Measurements from ENCODE around the gene BRIP1.

BRIP1 gene

DNA sequence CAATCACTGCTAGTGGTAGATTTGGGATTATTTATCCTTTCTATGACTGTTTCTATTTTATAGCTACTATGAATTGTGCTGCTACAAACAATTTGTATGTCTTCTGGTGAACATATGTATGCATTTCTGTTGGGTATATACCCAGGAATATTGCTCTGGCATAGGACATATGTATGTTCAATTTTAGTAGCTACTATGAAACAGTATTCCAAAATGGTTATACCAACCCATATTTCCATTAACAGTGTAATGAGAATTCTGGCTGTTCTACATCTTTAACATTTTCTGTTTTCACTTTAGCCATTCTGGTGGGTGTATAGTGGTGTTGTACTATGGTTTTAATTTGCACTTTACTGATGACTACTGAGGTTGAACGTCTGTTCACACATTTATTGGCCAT is 214.7 kb downstream of the BRIP1 start:
- TF ChIP-seq, protein P1, sequence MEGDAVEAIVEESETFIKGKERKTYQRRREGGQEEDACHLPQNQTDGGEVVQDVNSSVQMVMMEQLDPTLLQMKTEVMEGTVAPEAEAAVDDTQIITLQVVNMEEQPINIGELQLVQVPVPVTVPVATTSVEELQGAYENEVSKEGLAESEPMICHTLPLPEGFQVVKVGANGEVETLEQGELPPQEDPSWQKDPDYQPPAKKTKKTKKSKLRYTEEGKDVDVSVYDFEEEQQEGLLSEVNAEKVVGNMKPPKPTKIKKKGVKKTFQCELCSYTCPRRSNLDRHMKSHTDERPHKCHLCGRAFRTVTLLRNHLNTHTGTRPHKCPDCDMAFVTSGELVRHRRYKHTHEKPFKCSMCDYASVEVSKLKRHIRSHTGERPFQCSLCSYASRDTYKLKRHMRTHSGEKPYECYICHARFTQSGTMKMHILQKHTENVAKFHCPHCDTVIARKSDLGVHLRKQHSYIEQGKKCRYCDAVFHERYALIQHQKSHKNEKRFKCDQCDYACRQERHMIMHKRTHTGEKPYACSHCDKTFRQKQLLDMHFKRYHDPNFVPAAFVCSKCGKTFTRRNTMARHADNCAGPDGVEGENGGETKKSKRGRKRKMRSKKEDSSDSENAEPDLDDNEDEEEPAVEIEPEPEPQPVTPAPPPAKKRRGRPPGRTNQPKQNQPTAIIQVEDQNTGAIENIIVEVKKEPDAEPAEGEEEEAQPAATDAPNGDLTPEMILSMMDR (conservative IDR thresholded peaks at IDR 0.05; ENCODE audit: low read depth, low read length): no peak
- H3K27me3 ChIP-seq (ENCODE audit: insufficient read depth, low read depth): no peaks in the 10 kb centered on the region
- H3K4me2 ChIP-seq: no peak overlapping the region
- H3K79me2 ChIP-seq (ENCODE audit: insufficient read depth, low read depth): no peaks in the 10 kb centered on the region
- H2AFZ ChIP-seq (ENCODE audit: low read depth): no peak overlapping the region
- H3K4me1 ChIP-seq (ENCODE audit: low read depth, poor library complexity, severe bottlenecking): no peaks in the 10 kb centered on the region
- H4K20me1 ChIP-seq (ENCODE audit: insufficient read depth): no peaks in the 10 kb centered on the region
- H3K27ac ChIP-seq: no peak overlapping the region
- H3K4me3 ChIP-seq (IDR thresholded peaks at IDR 0.05; ENCODE audit: insufficient read depth, low read depth, low read length): no peak overlapping the region
- H3K9ac ChIP-seq: no peak overlapping the region
- no peaks in the 10 kb centered on the region for H3K36me3 ChIP-seq (ENCODE audit: insufficient read depth)

DNA sequence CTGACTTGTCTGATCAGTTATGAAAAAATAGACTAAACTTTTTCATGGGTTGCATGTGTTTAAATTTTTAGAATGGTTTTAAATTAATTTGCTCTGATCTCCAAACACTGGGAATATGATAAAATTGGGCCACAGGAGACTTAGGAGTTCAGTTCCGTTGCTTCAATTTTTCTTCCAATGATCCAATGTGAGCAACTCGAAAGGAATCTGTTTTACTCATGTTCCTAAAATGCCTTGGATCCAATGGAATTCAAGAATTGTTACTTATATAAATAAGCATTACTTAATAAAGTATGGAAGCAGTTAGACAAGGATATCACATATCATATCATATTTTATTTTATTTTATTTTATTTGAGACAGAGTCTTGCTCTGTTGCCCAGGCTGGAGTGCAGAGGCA is 216.3 kb downstream of the BRIP1 start:
- Histone ChIP-seq H3K27me3 (ENCODE audit: insufficient read depth, low read depth) (no peaks in the 10 kb centered on the region), H3K36me3 (ENCODE audit: insufficient read depth) (no peaks in the 10 kb centered on the region), H3K4me1 (ENCODE audit: low read depth, poor library complexity, severe bottlenecking) (no peaks in the 10 kb centered on the region), H3K4me3 (IDR thresholded peaks at IDR 0.05; ENCODE audit: insufficient read depth, low read depth, low read length) (no peak overlapping the region), H3K27ac (no peak overlapping the region), H4K20me1 (ENCODE audit: insufficient read depth) (no peaks in the 10 kb centered on the region), H3K79me2 (ENCODE audit: insufficient read depth, low read depth) (no peaks in the 10 kb centered on the region), H3K4me2 (no peak overlapping the region), H2AFZ (ENCODE audit: low read depth) (no peak overlapping the region), H3K9ac (no peak overlapping the region)
- TF ChIP-seq, protein P1 (conservative IDR thresholded peaks at IDR 0.05; ENCODE audit: low read depth, low read length): no peak

DNA sequence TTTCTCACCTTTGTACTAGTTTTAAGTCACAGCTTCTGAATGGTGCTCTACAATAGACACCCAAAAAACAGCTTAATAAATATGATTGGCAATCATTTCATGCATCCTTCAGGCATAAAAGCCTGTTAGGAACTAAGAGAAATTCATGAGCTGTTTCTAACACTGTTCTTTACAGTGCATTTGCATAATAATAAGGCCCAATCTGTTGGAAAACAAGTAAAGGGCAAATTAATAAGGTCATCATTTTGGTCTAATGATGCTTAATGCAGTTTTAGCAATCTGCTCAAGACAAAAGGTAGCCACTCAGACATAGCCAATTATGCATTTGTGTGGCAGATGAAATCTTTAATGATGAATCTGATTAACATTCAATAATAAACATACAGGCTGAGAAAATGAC is 216.8 kb downstream of the BRIP1 start:
- no peak overlapping the region for H3K4me3 ChIP-seq (IDR thresholded peaks at IDR 0.05; ENCODE audit: insufficient read depth, low read depth, low read length)
- no peaks in the 10 kb centered on the region for H3K27me3 ChIP-seq (ENCODE audit: insufficient read depth, low read depth)
- H3K4me2 ChIP-seq: no peak overlapping the region
- no peak overlapping the region for H3K9ac ChIP-seq
- TF ChIP-seq, protein P1 (conservative IDR thresholded peaks at IDR 0.05; ENCODE audit: low read depth, low read length): no peak
- H3K36me3 ChIP-seq (ENCODE audit: insufficient read depth): no peaks in the 10 kb centered on the region
- H4K20me1 ChIP-seq (ENCODE audit: insufficient read depth): no peaks in the 10 kb centered on the region
- H3K27ac ChIP-seq: no peak overlapping the region
- H3K4me1 ChIP-seq (ENCODE audit: low read depth, poor library complexity, severe bottlenecking): no peaks in the 10 kb centered on the region
- H3K79me2 ChIP-seq (ENCODE audit: insufficient read depth, low read depth): no peaks in the 10 kb centered on the region
- H2AFZ ChIP-seq (ENCODE audit: low read depth): no peak overlapping the region

DNA sequence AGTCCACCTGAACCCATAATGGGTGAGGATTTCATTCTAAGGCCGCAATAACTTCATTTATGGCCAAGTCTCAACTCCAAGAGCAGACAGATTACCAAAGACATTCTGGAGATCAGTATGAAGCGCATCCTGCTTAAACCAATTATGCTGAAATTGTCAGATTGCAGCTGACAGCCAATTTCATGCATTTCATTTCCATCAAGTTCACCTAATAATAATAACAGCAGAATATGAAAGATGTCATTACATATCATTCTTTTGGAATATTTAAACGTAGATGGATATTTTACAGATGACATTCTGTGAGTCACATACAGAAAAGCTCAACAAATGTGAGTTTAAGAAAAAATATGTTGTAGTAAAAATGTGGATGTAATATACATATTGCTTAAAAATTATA is 217.4 kb downstream of the BRIP1 start:
- Histone ChIP-seq H3K4me2 (no peak overlapping the region), H3K4me3 (IDR thresholded peaks at IDR 0.05; ENCODE audit: insufficient read depth, low read depth, low read length) (no peak overlapping the region), H2AFZ (ENCODE audit: low read depth) (no peak overlapping the region), H3K36me3 (ENCODE audit: insufficient read depth) (no peaks in the 10 kb centered on the region), H4K20me1 (ENCODE audit: insufficient read depth) (no peaks in the 10 kb centered on the region), H3K79me2 (ENCODE audit: insufficient read depth, low read depth) (no peaks in the 10 kb centered on the region), H3K27ac (no peak overlapping the region), H3K4me1 (ENCODE audit: low read depth, poor library complexity, severe bottlenecking) (no peaks in the 10 kb centered on the region), H3K27me3 (ENCODE audit: insufficient read depth, low read depth) (no peaks in the 10 kb centered on the region), H3K9ac (no peak overlapping the region)
- TF ChIP-seq, protein P1 (conservative IDR thresholded peaks at IDR 0.05; ENCODE audit: low read depth, low read length): no peak

Measured in KMS-11 (cell line).